NB4 (cell line): ENCODE results near the gene CCN2.
"Not testable (repeated sequence)": the region's sequence is repeated elsewhere in the genome, so short reads cannot be mapped to it uniquely, and the experiment has no call there.

Experiments
- DNase-seq: peaks from one replicate; pipeline ENCODE4 v3.0.0; 2010; ENCODE audit warnings: low read depth
- H3K4me3 ChIP-seq: one replicate; pipeline ENCODE4 v1.5.1; 2011; ENCODE audit warnings: mild to moderate bottlenecking, low read depth, low read length, moderate library complexity
- CTCF ChIP-seq: IDR thresholded peaks from one replicate; pipeline ENCODE4 v1.5.1; 2012; ENCODE audit warnings: low read depth, low read length
- MAX ChIP-seq: IDR thresholded peaks from 2 replicates; pipeline ENCODE4 v1.6.1; 2011; ENCODE audit warnings: low read depth, low read length
- MYC ChIP-seq: IDR thresholded peaks from 2 replicates; pipeline ENCODE4 v1.6.1; 2011; ENCODE audit warnings: low read depth, low read length
- POLR2A ChIP-seq: IDR thresholded peaks from 2 replicates; pipeline ENCODE4 v1.6.1; 2011; ENCODE audit warnings: mild to moderate bottlenecking; ENCODE audit not compliant: insufficient read length; ENCODE audit errors: extremely low read depth

Gene CCN2

GRCh38 chr6:131910956-131911355 is 40.2 kb downstream of the CCN2 start:
- no peak overlapping the region for H3K4me3 ChIP-seq
- TF ChIP-seq MAX (no peak), POLR2A (no peak), MYC (no peak), CTCF (no peak)
- DNase-seq, result no peak

- no peak overlapping the region for H3K4me3 ChIP-seq
- TF ChIP-seq MYC (no peak), POLR2A (no peak), CTCF (no peak), MAX (no peak)
- DNase-seq, result no peak
Measured at GRCh38 chr6:131910219-131910589, 41.0 kb downstream of the CCN2 start.

GRCh38 chr6:131909408-131910218 is 41.6 kb downstream of the CCN2 start:
- DNase-seq, result peak; percentile 67
- no peak overlapping the region for H3K4me3 ChIP-seq
- TF ChIP-seq CTCF, result peak; percentile 95
- no peak for TF ChIP-seq POLR2A

GRCh38 chr6:131908787-131909186 is 42.4 kb downstream of the CCN2 start:
- H3K4me3 ChIP-seq, DNase-seq: not testable (repeated sequence)

- DNase-seq, H3K4me3 ChIP-seq: not testable (repeated sequence)
Measured at GRCh38 chr6:131903734-131904133, 47.4 kb downstream of the CCN2 start.

GRCh38 chr6:131901326-131901873 is 49.8 kb downstream of the CCN2 start:
- DNase-seq, H3K4me3 ChIP-seq: not testable (repeated sequence)

GRCh38 chr6:131900231-131900630 is 50.9 kb downstream of the CCN2 start:
- DNase-seq, result no peak
- no peak overlapping the region for H3K4me3 ChIP-seq
- TF ChIP-seq MYC (no peak), POLR2A (no peak), CTCF (no peak), MAX (no peak)
